Measurements from ENCODE around the gene GALNT5. TPM values are rescaled to one million over a fixed set of nuclear protein-coding genes. Genes with fewer than 3 reads are reported as not detected.

Gene GALNT5
- total and polyA plus RNA-seq, 10 of the 15 experiments (the other 5 are each of a cell fraction or from before 2014, with no cell fraction given) = under 0.01 to 0.25 (median 0.03) TPM; not detected in 4

- intact Hi-C loops (cut with micrococcal nuclease; ENCODE audit: unreplicated experiment) = no loop called here
- BruUV-seq (replicated peaks) = no TSS peak
- H2AFZ ChIP-seq (ENCODE audit: control insufficient read depth, low read depth, low read length) = no peak overlapping the region
- ATAC-seq = no peak
- 30% methylated on average over 5 of the region's 5 CpGs for WGBS (ENCODE audit: insufficient coverage, insufficient replicate concordance, low lambda C conversion rate, missing lambda C conversion rate)
- SMC1A ChIA-PET (ENCODE audit: uncharacterized antibody, unreplicated experiment) = interaction anchor here (0.9 kb wide), 1 partner anchor 9 kb away, joined by 4 read pairs; no protein-coding TSS in a partner anchor
- H3K27ac ChIP-seq (ENCODE audit: control insufficient read depth, insufficient read depth) = no peak overlapping the region
- no peak overlapping the region for H3K4me3 ChIP-seq
- H3K4me1 ChIP-seq (ENCODE audit: control insufficient read depth, insufficient read depth, low read length) = no peaks in the 10 kb centered on the region
- no peak for DNase-seq (ENCODE audit: low read depth, low spot score)
- no peak overlapping the region for H3K4me2 ChIP-seq (ENCODE audit: control insufficient read depth, insufficient read depth)
- CTCF ChIA-PET = interaction anchor here (1.8 kb wide), 1 partner anchor 10 kb away, joined by 14 read pairs; no protein-coding TSS in a partner anchor
- RAD21 ChIA-PET (ENCODE audit: unreplicated experiment) = no interaction called here
- H3K9ac ChIP-seq (ENCODE audit: control insufficient read depth, insufficient read depth, low read length) = no peak overlapping the region
- no peaks in the 10 kb centered on the region for H4K20me1 ChIP-seq (ENCODE audit: control insufficient read depth, insufficient read depth)
- in situ Hi-C loops (cut with MboI) = loop anchor here (25.0 kb wide), 1 partner anchor 1469 kb away; no protein-coding TSS in a partner anchor
- H3K36me3 ChIP-seq (ENCODE audit: control insufficient read depth in 2 of 2, insufficient read depth in 2 of 2, low read length in 1 of 2) = no peaks in the 10 kb centered on the region
- no peak for TF ChIP-seq NR2F1 (conservative IDR thresholded peaks at IDR 0.05)
- POLR2A ChIA-PET = no interaction called here
- H3K27me3 ChIP-seq (replicated peaks in 1 of 2; ENCODE audit: control insufficient read depth in 2 of 2, insufficient read depth in 2 of 2, low read length in 1 of 2) = peaks cover 0 to 4% of the 10 kb centered on the region in 2 experiments; a peak in 2 of 4 replicates
- no peaks in the 10 kb centered on the region for H3K9me3 ChIP-seq (replicated peaks; ENCODE audit: control insufficient read depth, insufficient read depth, low read length)
- FAIRE-seq = no peak
- H3K79me2 ChIP-seq (ENCODE audit: control insufficient read depth, insufficient read depth, low read length) = no peaks in the 10 kb centered on the region
These were observed 35.3 kb downstream of the GALNT5 start for GRCh38 chr2:157292853-157293252.

- Histone ChIP-seq H4K20me1 (ENCODE audit: control insufficient read depth, insufficient read depth) (no peaks in the 10 kb centered on the region), H3K4me2 (ENCODE audit: control insufficient read depth, insufficient read depth) (no peak overlapping the region), H3K27me3 (replicated peaks in 1 of 2; ENCODE audit: control insufficient read depth in 2 of 2, insufficient read depth in 2 of 2, low read length in 1 of 2) (peaks cover 0 to 5% of the 10 kb centered on the region in 2 experiments; a peak in 2 of 4 replicates), H3K79me2 (ENCODE audit: control insufficient read depth, insufficient read depth, low read length) (no peaks in the 10 kb centered on the region), H3K27ac (ENCODE audit: control insufficient read depth, insufficient read depth) (no peak overlapping the region), H3K9ac (ENCODE audit: control insufficient read depth, insufficient read depth, low read length) (no peak overlapping the region), H3K9me3 (replicated peaks; ENCODE audit: control insufficient read depth, insufficient read depth, low read length) (no peaks in the 10 kb centered on the region), H3K36me3 (ENCODE audit: control insufficient read depth in 2 of 2, insufficient read depth in 2 of 2, low read length in 1 of 2) (no peaks in the 10 kb centered on the region), H3K4me3 (no peak overlapping the region), H3K4me1 (ENCODE audit: control insufficient read depth, insufficient read depth, low read length) (no peaks in the 10 kb centered on the region), H2AFZ (ENCODE audit: control insufficient read depth, low read depth, low read length) (no peak overlapping the region)
- POLR2A ChIA-PET = no interaction called here
- ATAC-seq = no peak
- 0% methylated on average over 1 of the region's 1 CpG for WGBS (ENCODE audit: insufficient coverage, insufficient replicate concordance, low lambda C conversion rate, missing lambda C conversion rate)
- no peak for DNase-seq (ENCODE audit: low read depth, low spot score)
- SMC1A ChIA-PET (ENCODE audit: uncharacterized antibody, unreplicated experiment) = interaction anchor here (1.5 kb wide), 1 partner anchor 25 kb away, joined by 3 read pairs; no protein-coding TSS in a partner anchor
- RAD21 ChIA-PET (ENCODE audit: unreplicated experiment) = no interaction called here
- no TSS peak for BruUV-seq (replicated peaks)
- CTCF ChIA-PET = interaction anchor here (1.6 kb wide), 1 partner anchor 9 kb away, joined by 3 read pairs; no protein-coding TSS in a partner anchor
- in situ Hi-C loops (cut with MboI) (loop anchor here (5.0 to 25.0 kb wide), 2 partner anchors 301 to 1466 kb away; no protein-coding TSS in a partner anchor), intact Hi-C loops (cut with micrococcal nuclease; ENCODE audit: unreplicated experiment) (no loop called here)
- no peak for FAIRE-seq
- TF ChIP-seq MTA3 (IDR thresholded peaks at IDR 0.05; ENCODE audit: borderline replicate concordance, low read length) (no peak), NFYB (IDR thresholded peaks at IDR 0.05; ENCODE audit: insufficient read depth, low read depth, low read length) (no peak), ELK1 (IDR thresholded peaks at IDR 0.05; ENCODE audit: low read depth, low read length) (no peak), CTCF (IDR thresholded peaks at IDR 0.05 in 2 of 3, conservative IDR thresholded peaks at IDR 0.05 in 1 of 3; ENCODE audit: control insufficient read depth in 2 of 3, extremely low read depth in 1 of 3, insufficient read depth in 1 of 3, low read depth in 3 of 3, low read length in 3 of 3) (no peak), NR2F1 (conservative IDR thresholded peaks at IDR 0.05) (no peak), PBX3 (IDR thresholded peaks at IDR 0.05; ENCODE audit: insufficient replicate concordance, low read depth, low read length) (no peak), TCF12 (IDR thresholded peaks at IDR 0.05; ENCODE audit: low read depth, low read length) (no peak), IRF5 (IDR thresholded peaks at IDR 0.05; ENCODE audit: borderline replicate concordance) (no peak), SIX5 (IDR thresholded peaks at IDR 0.05; ENCODE audit: low read depth, low read length, severe bottlenecking) (no peak), RAD21 (IDR thresholded peaks at IDR 0.05; ENCODE audit: insufficient read depth, low read depth, low read length) (no peak)
These were observed 39.0 kb downstream of the GALNT5 start for GRCh38 chr2:157296490-157296889.

Data from GM12878 (cell line).